Gastrocnemius medialis (tissue), 4 donors: ENCODE measurements around the gene DNM3. TPM values are rescaled to one million over a fixed set of nuclear protein-coding genes. Genes with fewer than 3 reads are reported as not detected.

Experiments used
- ATAC-seq, 2 donors: fragments of 150-250 bp; one replicate each; pipeline ENCODE4 v1.9.1; 2016
- DNase-seq, 2 donors: peaks; one replicate each; pipeline ENCODE4 v3.0.0-alpha.2; 2019
- H3K27ac ChIP-seq, 4 donors: fragments of 200-600 bp; sonication (generic); 1 replicate in 1 of 4; 2 replicates in 3 of 4; pipeline ENCODE4 v1.5.1; 2016 to 2018; ENCODE audit warnings: mild to moderate bottlenecking in 2 of 4, moderate library complexity in 1 of 4
- H3K27me3 ChIP-seq, 3 donors: fragments of 200-600 bp; sonication (generic) in 2 of 3; 1 replicate in 1 of 3; 2 replicates in 2 of 3; pipeline versions ENCODE4 v1.5.1 to v1.6.0; 2016 to 2019; ENCODE audit warnings: mild to moderate bottlenecking in 1 of 3, moderate library complexity in 1 of 3
- H3K36me3 ChIP-seq, 2 donors: fragments of 200-600 bp; sonication (generic) in 1 of 2; one replicate each; pipeline ENCODE4 v1.5.1; 2017 to 2018
- H3K4me1 ChIP-seq, 2 donors: fragments of 200-600 bp; sonication (generic) in 1 of 2; one replicate each; pipeline ENCODE4 v1.5.1; 2016 to 2017; ENCODE audit warnings: mild to moderate bottlenecking in 2 of 2
- H3K4me3 ChIP-seq, 4 donors: fragments of 200-600 bp; sonication (generic) in 3 of 4; 1 replicate in 1 of 4; 2 replicates in 3 of 4; pipeline ENCODE4 v1.5.1; 2016 to 2019; ENCODE audit warnings: mild to moderate bottlenecking in 2 of 4
- H3K9me3 ChIP-seq, 3 donors: fragments of 200-600 bp; sonication (generic) in 2 of 3; 1 replicate in 1 of 3; 2 replicates in 2 of 3; pipeline ENCODE4 v1.5.1; 2016 to 2019
- POLR2A ChIP-seq, 2 donors: fragments of 450-650 bp; IDR thresholded peaks; one replicate each; pipeline ENCODE4 v1.6.1; 2017; ENCODE audit warnings: antibody characterized with exemption in 2 of 2, mild to moderate bottlenecking in 2 of 2, moderate library complexity in 2 of 2
- in situ Hi-C, 4 donors: fragments of 200-750 bp; cut with MboI; loops; one replicate each; pipeline versions ENCODE4 v1.15.0 to v1.8.0; 2017; ENCODE audit warnings: low sequenced_read_pairs in 4 of 4
- intact Hi-C: fragments of 100-400 bp; cut with DNase I; formaldehyde crosslinking; loops from one replicate; pipeline ENCODE4 v1.15.1; 2023; ENCODE audit warnings: low total_unique reads
- total RNA-seq, 4 donors: library from RNA; depleted of rRNA; stranded (reverse); fragments of >200 nt; gene quantifications; one replicate each; pipeline versions ENCODE4 v1.1.0 to v1.2.3, GENCODE V29; 2016
- TF ChIP-seq, protein P1 (sequence below), 5 experiments: fragments of 450-650 bp in 3 of 5; fragments of 200-600 bp in 2 of 5; sonication (generic) in 2 of 5; IDR thresholded peaks in 4 of 5; conservative IDR thresholded peaks in 1 of 5; 1 replicate in 4 of 5; 2 replicates in 1 of 5; pipeline ENCODE4 v1.5.1; 2016 to 2019; ENCODE audit warnings: antibody characterized with exemption in 5 of 5, mild to moderate bottlenecking in 3 of 5, moderate library complexity in 3 of 5

DNM3 gene
- total RNA-seq, 4 donors from 2014 or later, result 0.35 to 1.6 (median 1.1) TPM

DNA sequence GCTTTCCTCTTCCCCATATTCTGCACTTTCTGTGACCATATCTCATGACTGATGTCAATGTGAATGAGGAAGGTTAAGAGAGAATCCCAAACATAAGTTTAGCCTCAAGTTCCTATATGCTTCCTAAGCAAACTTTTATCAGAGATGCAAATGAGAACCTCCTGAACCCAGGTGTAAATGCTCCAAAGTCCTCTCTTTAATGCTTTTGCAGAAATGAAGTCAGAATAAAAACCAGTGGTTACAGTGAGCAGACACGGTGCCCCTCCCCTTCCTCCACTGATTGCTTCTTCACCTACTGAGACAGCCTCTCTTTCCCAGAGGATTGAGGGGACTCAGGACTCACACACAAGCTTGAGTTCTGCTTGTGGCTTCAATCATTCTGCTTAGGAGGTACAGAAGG, 614.2 kb downstream of the DNM3 start:
- Histone ChIP-seq H3K4me3 (no peak overlapping the region), H3K9me3 (no peaks in the 10 kb centered on the region), H3K27ac (no peak overlapping the region), H3K36me3 (no peaks in the 10 kb centered on the region), H3K4me1 (peaks cover 17 to 18% of the 10 kb centered on the region in 2 donors), H3K27me3 (no peaks in the 10 kb centered on the region)
- DNase-seq, result no peak
- in situ Hi-C loops (loop anchor here in 1 of 4 donors (25.0 kb wide), 1 partner anchor 257 kb away; no protein-coding TSS in a partner anchor), intact Hi-C loops (no loop called here)
- TF ChIP-seq, protein P1, sequence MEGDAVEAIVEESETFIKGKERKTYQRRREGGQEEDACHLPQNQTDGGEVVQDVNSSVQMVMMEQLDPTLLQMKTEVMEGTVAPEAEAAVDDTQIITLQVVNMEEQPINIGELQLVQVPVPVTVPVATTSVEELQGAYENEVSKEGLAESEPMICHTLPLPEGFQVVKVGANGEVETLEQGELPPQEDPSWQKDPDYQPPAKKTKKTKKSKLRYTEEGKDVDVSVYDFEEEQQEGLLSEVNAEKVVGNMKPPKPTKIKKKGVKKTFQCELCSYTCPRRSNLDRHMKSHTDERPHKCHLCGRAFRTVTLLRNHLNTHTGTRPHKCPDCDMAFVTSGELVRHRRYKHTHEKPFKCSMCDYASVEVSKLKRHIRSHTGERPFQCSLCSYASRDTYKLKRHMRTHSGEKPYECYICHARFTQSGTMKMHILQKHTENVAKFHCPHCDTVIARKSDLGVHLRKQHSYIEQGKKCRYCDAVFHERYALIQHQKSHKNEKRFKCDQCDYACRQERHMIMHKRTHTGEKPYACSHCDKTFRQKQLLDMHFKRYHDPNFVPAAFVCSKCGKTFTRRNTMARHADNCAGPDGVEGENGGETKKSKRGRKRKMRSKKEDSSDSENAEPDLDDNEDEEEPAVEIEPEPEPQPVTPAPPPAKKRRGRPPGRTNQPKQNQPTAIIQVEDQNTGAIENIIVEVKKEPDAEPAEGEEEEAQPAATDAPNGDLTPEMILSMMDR (IDR thresholded peaks at IDR 0.05 in 4 of 5, conservative IDR thresholded peaks at IDR 0.05 in 1 of 5), result no peak
- no peak for TF ChIP-seq POLR2A (IDR thresholded peaks at IDR 0.05)
- ATAC-seq, result no peak

DNA sequence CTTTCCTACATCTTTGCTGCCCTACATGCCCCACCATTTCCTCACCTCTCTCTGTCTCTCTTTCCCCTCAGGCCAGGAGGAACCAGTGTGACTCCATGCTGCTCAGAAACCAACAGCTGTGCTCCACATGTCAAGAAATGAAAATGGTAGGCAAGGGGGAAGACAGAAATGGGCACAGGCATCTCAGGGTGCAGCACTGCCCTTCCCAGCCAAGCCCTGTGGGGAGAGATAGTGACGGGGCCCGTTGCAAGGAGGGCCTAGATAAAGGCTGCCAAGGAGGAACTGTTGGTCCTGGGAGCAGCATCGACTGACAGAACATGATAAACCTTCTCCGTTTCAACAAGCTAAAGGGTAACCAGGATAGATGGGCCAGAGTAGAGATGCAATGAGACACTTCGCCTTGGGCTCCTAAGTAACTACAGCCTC, 615.1 kb downstream of the DNM3 start:
- TF ChIP-seq POLR2A (IDR thresholded peaks at IDR 0.05), result no peak
- TF ChIP-seq, protein P1 (IDR thresholded peaks at IDR 0.05 in 4 of 5, conservative IDR thresholded peaks at IDR 0.05 in 1 of 5), result no peak
- Histone ChIP-seq H3K27ac (no peak overlapping the region), H3K4me3 (no peak overlapping the region), H3K27me3 (no peaks in the 10 kb centered on the region), H3K9me3 (no peaks in the 10 kb centered on the region), H3K36me3 (no peaks in the 10 kb centered on the region), H3K4me1 (peaks cover 17 to 18% of the 10 kb centered on the region in 2 donors)
- DNase-seq (no peak), ATAC-seq (no peak)
- intact Hi-C loops (no loop called here), in situ Hi-C loops (loop anchor here in 1 of 4 donors (25.0 kb wide), 1 partner anchor 256 kb away; no protein-coding TSS in a partner anchor)

DNA sequence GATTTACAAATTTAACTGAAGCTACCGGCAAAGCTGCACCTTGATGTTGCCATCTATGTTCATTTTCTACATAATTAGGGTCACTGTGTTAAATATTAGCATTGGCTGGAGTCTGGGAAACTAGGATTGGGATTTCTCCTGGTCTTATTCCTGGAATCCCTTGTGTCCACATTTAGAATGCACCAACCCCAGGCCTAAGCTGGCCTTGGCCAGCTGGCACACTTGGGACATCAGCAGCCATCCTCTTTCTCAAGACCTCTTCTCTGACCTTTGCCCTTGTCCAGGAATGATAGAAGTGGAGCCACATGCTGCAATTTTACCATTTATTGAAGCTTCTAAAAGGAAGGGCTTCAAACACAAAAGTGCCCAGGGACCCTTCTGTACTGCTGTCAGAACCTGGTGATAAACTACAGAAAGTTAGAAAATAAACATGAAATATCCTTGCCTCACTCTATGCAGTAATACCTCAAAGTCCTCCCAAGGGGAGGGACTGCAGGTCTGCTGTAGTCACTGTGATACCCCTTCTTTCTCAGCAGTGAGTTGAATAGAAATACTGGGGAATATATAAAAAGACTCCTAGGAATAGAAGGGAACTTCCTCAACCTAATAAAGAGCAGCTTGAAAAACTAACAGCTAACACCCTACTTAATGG, 616.3 kb downstream of the DNM3 start:
- intact Hi-C loops, result no loop called here
- Histone ChIP-seq H3K36me3 (no peaks in the 10 kb centered on the region), H3K4me1 (peaks cover 10 to 12% of the 10 kb centered on the region in 2 donors), H3K9me3 (no peaks in the 10 kb centered on the region), H3K27me3 (no peaks in the 10 kb centered on the region), H3K4me3 (no peak overlapping the region), H3K27ac (no peak overlapping the region)
- in situ Hi-C loops, result loop anchor here in 1 of 4 donors (25.0 kb wide), 1 partner anchor 255 kb away; no protein-coding TSS in a partner anchor
- DNase-seq, result no peak
- TF ChIP-seq, protein P1 (IDR thresholded peaks at IDR 0.05 in 4 of 5, conservative IDR thresholded peaks at IDR 0.05 in 1 of 5), result no peak
- no peak for TF ChIP-seq POLR2A (IDR thresholded peaks at IDR 0.05)
- ATAC-seq, result no peak

DNA sequence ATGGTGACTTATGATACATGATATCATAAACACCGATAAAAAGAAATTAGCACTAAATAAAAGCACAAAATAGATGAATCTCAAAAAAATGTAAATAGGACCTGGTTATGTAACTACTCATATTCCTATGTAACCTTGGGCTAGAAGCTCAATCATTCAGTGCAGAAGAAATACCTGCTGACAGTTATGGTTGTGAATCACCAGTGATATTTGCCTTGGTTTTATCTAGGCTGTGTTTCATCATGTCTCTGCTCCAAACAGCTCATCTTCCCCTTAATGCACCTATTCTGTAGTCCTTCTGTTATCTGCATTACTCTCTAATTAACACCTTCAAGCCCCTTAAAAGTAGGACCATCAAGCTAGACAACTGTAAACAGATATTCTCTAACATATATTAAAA, 618.9 kb downstream of the DNM3 start:
- Histone ChIP-seq H3K9me3 (no peaks in the 10 kb centered on the region), H3K27me3 (no peaks in the 10 kb centered on the region), H3K27ac (no peak overlapping the region), H3K4me3 (no peak overlapping the region), H3K4me1 (peaks cover 0 to under 1% of the 10 kb centered on the region in 2 donors), H3K36me3 (no peaks in the 10 kb centered on the region)
- in situ Hi-C loops (loop anchor here in 1 of 4 donors (25.0 kb wide), 1 partner anchor 252 kb away; no protein-coding TSS in a partner anchor), intact Hi-C loops (no loop called here)
- TF ChIP-seq, protein P1 (IDR thresholded peaks at IDR 0.05 in 4 of 5, conservative IDR thresholded peaks at IDR 0.05 in 1 of 5), result no peak
- no peak for TF ChIP-seq POLR2A (IDR thresholded peaks at IDR 0.05)
- ATAC-seq (no peak), DNase-seq (no peak)
